Common myeloid progenitor, CD34-positive (primary cell): ENCODE measurements around the gene DIAPH3.

Experiments used
- CTCF ChIA-PET: fragments of 350-600 bp; sonication (Branson Sonifier 250); formaldehyde crosslinking; loops from one replicate; lab custom pipeline; 2021; ENCODE audit warnings: antibody characterized with exemption; lab: Charles Lee
- POLR2A ChIA-PET: fragments of 350-600 bp; sonication (Branson Sonifier 250); formaldehyde crosslinking; loops from one replicate; lab custom pipeline; 2021; ENCODE audit warnings: antibody characterized with exemption; lab: Charles Lee
- DNase-seq, 3 donors: peaks; one replicate each; pipeline versions ENCODE4 v3.0.0 to v3.0.0-alpha.2; 2013
- H3K27ac ChIP-seq, 2 experiments: 1 replicate in 1 of 2; 2 replicates in 1 of 2; pipeline ENCODE4 v1.7.0; 2013; ENCODE audit warnings: inconsistent platforms in 2 of 2, low read length in 2 of 2, mild to moderate bottlenecking in 2 of 2, low read depth in 1 of 2, moderate library complexity in 1 of 2; ENCODE audit not compliant: severe bottlenecking in 2 of 2, insufficient read depth in 1 of 2, poor library complexity in 1 of 2
- H3K27me3 ChIP-seq, 5 experiments: replicated peaks in 2 of 5; 1 replicate in 3 of 5; 2 replicates in 2 of 5; pipeline versions ENCODE4 v1.6.1 to v1.7.0; 2013; ENCODE audit warnings: low read length in 4 of 5, mild to moderate bottlenecking in 2 of 5, moderate library complexity in 2 of 5, inconsistent platforms in 1 of 5; ENCODE audit not compliant: insufficient read depth in 5 of 5, control insufficient read depth in 4 of 5
- H3K36me3 ChIP-seq, 4 experiments: 1 replicate in 2 of 4; 2 replicates in 2 of 4; pipeline versions ENCODE4 v1.6.1 to v1.7.0; 2013; ENCODE audit warnings: low read length in 3 of 4, control low read depth in 1 of 4, mild to moderate bottlenecking in 1 of 4; ENCODE audit not compliant: control insufficient read depth in 4 of 4, insufficient read depth in 4 of 4
- H3K4me1 ChIP-seq, 4 experiments: 1 replicate in 3 of 4; 2 replicates in 1 of 4; pipeline versions ENCODE4 v1.6.1 to v1.7.1; 2013; ENCODE audit warnings: low read length in 3 of 4, mild to moderate bottlenecking in 3 of 4, control low read depth in 1 of 4, inconsistent platforms in 1 of 4, moderate library complexity in 1 of 4; ENCODE audit not compliant: control insufficient read depth in 4 of 4, insufficient read depth in 4 of 4; ENCODE audit errors: control extremely low read depth in 1 of 4
- H3K4me3 ChIP-seq, 7 experiments: 1 replicate in 4 of 7; 2 replicates in 3 of 7; pipeline versions ENCODE4 v1.5.1 to v1.7.0; 2013; ENCODE audit warnings: mild to moderate bottlenecking in 7 of 7, low read length in 6 of 7, moderate library complexity in 6 of 7, inconsistent platforms in 2 of 7, low read depth in 2 of 7, control low read depth in 1 of 7; ENCODE audit not compliant: insufficient read depth in 4 of 7, control insufficient read depth in 1 of 7; ENCODE audit errors: extremely low read depth in 1 of 7
- H3K9me3 ChIP-seq, 5 experiments: 1 replicate in 4 of 5; 2 replicates in 1 of 5; pipeline versions ENCODE4 v1.6.1 to v1.7.1; 2013; ENCODE audit warnings: low read length in 4 of 5, mild to moderate bottlenecking in 2 of 5, inconsistent platforms in 1 of 5, low read depth in 1 of 5, moderate library complexity in 1 of 5; ENCODE audit not compliant: control insufficient read depth in 4 of 5, insufficient read depth in 2 of 5; ENCODE audit errors: control extremely low read depth in 1 of 5
- WGBS: methylation state at CpG from one replicate; pipeline ENCODE4 v1.1.5; 2013; ENCODE audit not compliant: insufficient coverage; 5-methylcytosine and 5-hydroxymethylcytosine counted together

DIAPH3 gene

DNA sequence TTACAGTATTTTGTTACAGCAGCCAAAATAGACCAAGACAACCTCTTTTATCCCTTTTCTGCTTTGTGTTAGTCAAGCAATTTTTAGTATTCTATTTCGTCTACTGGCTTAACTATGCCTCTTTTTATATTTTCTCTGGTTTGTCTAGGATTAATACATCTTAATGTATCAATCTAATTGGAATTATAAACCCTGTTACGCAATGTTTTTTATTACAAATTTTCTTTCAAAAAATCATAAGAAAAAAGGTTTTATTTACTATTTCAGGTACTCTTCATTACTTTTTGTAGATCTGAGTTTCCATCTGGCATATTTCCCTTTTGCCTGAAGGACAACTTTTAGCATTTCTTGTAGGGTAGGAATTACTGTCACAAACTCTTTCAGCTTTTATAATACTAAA lies 275.3 kb downstream of the DIAPH3 start:
- CTCF ChIA-PET = no interaction called here
- Histone ChIP-seq H3K27ac (no peak overlapping the region), H3K4me1 (no peaks in the 10 kb centered on the region), H3K9me3 (no peaks in the 10 kb centered on the region), H3K36me3 (no peaks in the 10 kb centered on the region), H3K27me3 (no peaks in the 10 kb centered on the region), H3K4me3 (no peak overlapping the region)
- WGBS = no CpG with 5 or more reads among the region's 2 CpGs
- DNase-seq = no peak
- POLR2A ChIA-PET = no interaction called here

DNA sequence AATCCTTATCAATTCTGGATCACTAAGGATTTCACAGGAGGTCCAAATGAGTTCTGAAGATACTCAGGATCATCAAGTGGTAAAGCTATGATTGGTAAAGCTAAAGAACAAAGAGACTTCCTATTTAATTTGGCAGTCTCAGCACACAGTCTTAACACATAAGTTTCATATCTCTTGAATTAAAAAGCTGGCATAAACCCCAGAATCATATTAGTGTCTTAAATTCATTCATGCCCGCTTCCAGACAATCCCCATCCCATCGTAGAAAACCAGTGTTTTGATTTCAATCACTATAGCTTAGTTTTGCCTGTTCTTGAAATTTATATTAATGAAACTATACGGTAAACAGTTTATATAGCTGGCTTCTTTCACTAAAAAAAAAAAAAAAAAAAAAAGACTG lies 278.7 kb downstream of the DIAPH3 start:
- Histone ChIP-seq H3K4me1 (no peaks in the 10 kb centered on the region), H3K27ac (no peak overlapping the region), H3K4me3 (no peak overlapping the region), H3K36me3 (no peaks in the 10 kb centered on the region), H3K27me3 (no peaks in the 10 kb centered on the region), H3K9me3 (no peaks in the 10 kb centered on the region)
- ChIA-PET POLR2A (no interaction called here), CTCF (no interaction called here)
- no CpG with 5 or more reads among the region's 3 CpGs for WGBS
- DNase-seq = no peak

DNA sequence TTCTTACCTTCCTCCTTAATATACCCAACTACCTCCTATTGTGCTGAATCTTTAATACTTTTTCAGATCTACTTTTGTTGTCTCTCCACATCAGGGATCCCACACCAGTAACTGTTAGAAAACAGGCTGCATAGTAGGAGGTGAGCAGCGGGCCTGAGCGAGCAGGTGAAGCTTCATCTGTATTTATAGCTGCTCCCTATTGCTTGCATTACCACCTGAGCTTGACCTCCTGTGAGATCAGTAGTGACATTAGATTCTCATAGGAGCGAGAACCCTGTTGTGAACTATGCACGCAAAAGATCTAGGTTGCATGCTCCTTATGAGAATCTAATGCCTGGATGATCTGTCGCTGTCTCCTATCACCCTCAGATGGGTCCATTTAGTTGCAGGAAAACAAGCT lies 279.8 kb downstream of the DIAPH3 start:
- H3K27ac ChIP-seq = no peak overlapping the region
- H3K4me3 ChIP-seq = no peak overlapping the region
- DNase-seq = no peak
- ChIA-PET CTCF (no interaction called here), POLR2A (no interaction called here)
- H3K27me3 ChIP-seq = no peaks in the 10 kb centered on the region
- H3K9me3 ChIP-seq = no peaks in the 10 kb centered on the region
- WGBS = 100% methylated on average over 2 of the region's 5 CpGs
- peaks cover 0 to 4% (median under 1%) of the 10 kb centered on the region in 4 experiments for H3K36me3 ChIP-seq
- no peaks in the 10 kb centered on the region for H3K4me1 ChIP-seq

DNA sequence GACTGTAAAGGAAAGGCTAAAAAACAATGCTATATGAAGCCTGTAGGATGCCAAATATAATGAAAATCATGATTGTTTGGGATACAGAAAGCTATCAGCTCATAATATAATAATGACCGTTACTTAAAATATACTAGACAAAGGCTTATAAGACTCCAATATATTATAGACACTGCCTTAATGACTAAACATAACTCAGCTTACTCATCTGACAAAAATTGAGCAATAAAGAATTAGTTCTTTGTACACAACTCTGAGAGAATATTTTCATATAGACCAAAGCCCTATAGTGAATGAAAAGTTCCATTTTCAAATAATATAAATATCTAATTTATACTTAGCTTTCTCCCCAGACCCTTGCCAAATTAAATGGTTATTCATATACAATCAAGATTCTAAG lies 283.3 kb downstream of the DIAPH3 start:
- Histone ChIP-seq H3K9me3 (no peaks in the 10 kb centered on the region), H3K36me3 (peaks cover 0 to 9% (median 2%) of the 10 kb centered on the region in 4 experiments), H3K4me1 (no peaks in the 10 kb centered on the region), H3K4me3 (no peak overlapping the region), H3K27ac (no peak overlapping the region), H3K27me3 (no peaks in the 10 kb centered on the region)
- WGBS = no CpG with 5 or more reads among the region's 1 CpG
- no peak for DNase-seq
- ChIA-PET CTCF (no interaction called here), POLR2A (no interaction called here)

DNA sequence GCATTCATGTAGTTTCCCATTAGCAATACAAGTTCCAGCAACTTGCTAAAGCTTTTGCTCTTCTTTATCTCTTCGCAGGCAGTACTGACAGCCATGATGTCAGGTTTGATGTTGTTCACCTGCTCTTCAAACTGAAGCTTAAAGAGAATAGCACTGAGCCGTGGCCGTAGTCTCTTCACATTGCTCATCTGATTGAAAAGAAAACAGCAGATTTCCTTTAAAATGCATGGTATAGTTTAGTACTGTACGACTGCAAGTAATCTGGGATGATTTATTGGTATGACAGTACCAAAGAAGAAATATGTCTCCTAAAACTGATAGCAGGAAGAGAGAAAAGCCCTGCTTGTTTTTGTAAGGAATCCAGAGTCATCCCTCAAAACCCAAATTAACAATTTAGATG lies 284.4 kb downstream of the DIAPH3 start:
- DNase-seq = no peak
- Histone ChIP-seq H3K4me1 (no peaks in the 10 kb centered on the region), H3K27ac (no peak overlapping the region), H3K9me3 (no peaks in the 10 kb centered on the region), H3K27me3 (no peaks in the 10 kb centered on the region), H3K36me3 (peaks cover 0 to 9% (median 2%) of the 10 kb centered on the region in 4 experiments), H3K4me3 (no peak overlapping the region)
- CTCF ChIA-PET = no interaction called here
- POLR2A ChIA-PET = interaction anchor here (0.5 kb wide), 1 partner anchor 13 kb away, joined by 3 read pairs; no protein-coding TSS in a partner anchor
- 100% methylated on average over 4 of the region's 4 CpGs for WGBS

DNA sequence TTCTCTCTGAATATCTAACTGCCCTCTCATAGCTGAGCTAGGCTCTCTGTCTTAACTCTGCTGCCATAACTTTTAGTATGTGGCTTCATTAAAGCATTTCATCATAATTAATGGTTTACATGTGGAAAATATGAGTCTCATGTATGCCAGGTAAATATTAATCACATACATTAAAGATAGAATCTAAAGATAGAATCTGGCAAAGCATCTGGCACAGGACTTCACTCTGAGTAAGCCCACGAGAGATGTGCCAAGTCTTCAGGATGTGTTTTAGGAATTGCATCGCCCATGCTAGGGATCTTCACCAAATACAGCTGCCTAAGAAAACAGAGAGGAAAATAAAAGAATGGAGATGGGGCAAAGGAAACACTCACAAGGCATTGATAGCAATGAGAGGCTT lies 285.8 kb downstream of the DIAPH3 start:
- H3K27ac ChIP-seq = no peak overlapping the region
- no peaks in the 10 kb centered on the region for H3K9me3 ChIP-seq
- H3K27me3 ChIP-seq = no peaks in the 10 kb centered on the region
- ChIA-PET POLR2A (no interaction called here), CTCF (interaction anchor here (1.4 kb wide), 1 partner anchor 12 kb away, joined by 3 read pairs; no protein-coding TSS in a partner anchor)
- 100% methylated on average over 1 of the region's 2 CpGs for WGBS
- peaks cover 0 to 9% (median 2%) of the 10 kb centered on the region in 4 experiments for H3K36me3 ChIP-seq
- H3K4me3 ChIP-seq = no peak overlapping the region
- H3K4me1 ChIP-seq = no peaks in the 10 kb centered on the region
- DNase-seq = no peak

DNA sequence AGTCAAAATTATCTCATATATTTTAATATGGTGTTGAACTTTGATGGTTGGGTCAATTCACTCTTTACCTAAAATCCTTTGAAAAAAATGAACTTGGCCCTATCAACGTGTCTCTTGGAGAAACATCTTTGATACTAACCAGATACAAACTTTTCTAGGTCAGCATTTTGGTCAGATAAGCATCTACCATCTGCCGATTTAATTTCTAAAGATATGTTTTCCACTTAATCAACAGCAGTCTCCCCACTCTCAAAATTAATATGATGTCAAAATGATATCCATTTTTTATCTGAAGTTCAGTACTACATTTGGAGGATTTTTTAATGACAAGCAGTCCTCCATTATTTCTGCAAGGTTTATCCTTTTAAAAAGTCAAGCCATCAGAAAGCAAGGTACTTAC lies 288.8 kb downstream of the DIAPH3 start:
- WGBS = no CpG with 5 or more reads among the region's 2 CpGs
- H3K4me1 ChIP-seq = no peaks in the 10 kb centered on the region
- ChIA-PET POLR2A (no interaction called here), CTCF (no interaction called here)
- no peaks in the 10 kb centered on the region for H3K27me3 ChIP-seq
- no peak overlapping the region for H3K4me3 ChIP-seq
- H3K27ac ChIP-seq = no peak overlapping the region
- H3K36me3 ChIP-seq = peaks cover 0 to 9% (median 2%) of the 10 kb centered on the region in 4 experiments
- no peaks in the 10 kb centered on the region for H3K9me3 ChIP-seq
- DNase-seq = no peak
